Mucosa of descending colon (tissue), 3 donors: Measurements from ENCODE around the gene ZC3H7B. TPM values are rescaled to one million over a fixed set of nuclear protein-coding genes. Genes with fewer than 3 reads are reported as not detected.
A peak's percentile ranks its signal among the peaks of the same experiment; 100 is the strongest.

ENCODE experiments used
- ATAC-seq: fragments of 200-7000 bp; cut with Tn5 transposase; one replicate; pipeline ENCODE4 v1.9.1; 2020; ENCODE audit warnings: mild to moderate bottlenecking, moderate library complexity
- DNase-seq, 3 donors: peaks; one replicate each; pipeline ENCODE4 v3.0.0-alpha.2; 2020
- H3K36me3 ChIP-seq: fragments of 200-600 bp; one replicate; pipeline ENCODE4 v1.8.0; 2021; ENCODE audit warnings: low read depth, mild to moderate bottlenecking
- H3K4me1 ChIP-seq: fragments of 200-600 bp; one replicate; pipeline ENCODE4 v1.8.0; 2021; ENCODE audit warnings: low read depth, mild to moderate bottlenecking
- H3K4me3 ChIP-seq: fragments of 200-600 bp; one replicate; pipeline ENCODE4 v1.8.0; 2021; ENCODE audit warnings: mild to moderate bottlenecking
- H3K9me3 ChIP-seq: fragments of 200-600 bp; one replicate; pipeline ENCODE4 v1.8.0; 2021; ENCODE audit warnings: mild to moderate bottlenecking
- intact Hi-C, 2 donors: fragments of 100-400 bp; cut with DNase I in 1 of 2; cut with micrococcal nuclease in 1 of 2; formaldehyde crosslinking; loops; one replicate each; pipeline versions ENCODE4 v1.11.0 to v1.11.1; 2022; cut with DNase I, micrococcal nuclease
- total RNA-seq, 3 donors: library from RNA; stranded (reverse); fragmentation: NEBNext Ultra II Directional in 2 of 3; extraction: Animal tissue kit (Norgen Biotek cat#: 25700) in 2 of 3; gene quantifications; one replicate each; pipeline versions ENCODE4 v1.2.1 to v1.2.4, GENCODE V29; 2021 to 2023
- TF ChIP-seq, protein P1 (sequence below): fragments of 200-600 bp; IDR thresholded peaks from one replicate; pipeline ENCODE4 v1.8.0; 2022; ENCODE audit warnings: antibody characterized with exemption, mild to moderate bottlenecking
- donor health status: DM: no; HTN: no; CAD: no; lungs with moderate emphysema.
- donor health status: DM: no; HTN: no; CAD: no.
- donor health status: DM: no; HTN: yes; CAD: no.

Gene ZC3H7B
- total RNA-seq, 3 donors from 2014 or later, result 37.8 to 57.5 (median 39.3) TPM

DNA sequence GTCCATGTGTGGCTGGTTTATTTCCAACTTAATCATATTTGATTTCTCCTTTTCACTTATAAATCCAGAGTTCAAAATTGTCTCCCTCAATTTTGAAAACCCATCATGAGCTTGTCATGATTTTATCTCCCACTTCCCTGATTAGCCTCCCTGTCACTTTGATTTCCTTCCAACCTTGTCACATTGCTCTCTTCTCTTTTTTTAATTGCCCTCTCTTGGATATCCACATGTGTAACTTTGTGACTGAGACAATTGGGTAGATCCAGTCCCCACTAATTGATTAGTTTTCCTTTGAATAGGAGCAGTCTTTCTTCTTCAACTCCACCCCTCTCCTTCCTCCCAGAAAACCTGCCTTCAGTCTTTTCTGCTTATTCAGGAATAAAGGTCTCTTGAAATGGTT, 82.8 kb downstream of the ZC3H7B start:
- ATAC-seq, result no peak
- no peaks in the 10 kb centered on the region for H3K9me3 ChIP-seq
- TF ChIP-seq, protein P1, sequence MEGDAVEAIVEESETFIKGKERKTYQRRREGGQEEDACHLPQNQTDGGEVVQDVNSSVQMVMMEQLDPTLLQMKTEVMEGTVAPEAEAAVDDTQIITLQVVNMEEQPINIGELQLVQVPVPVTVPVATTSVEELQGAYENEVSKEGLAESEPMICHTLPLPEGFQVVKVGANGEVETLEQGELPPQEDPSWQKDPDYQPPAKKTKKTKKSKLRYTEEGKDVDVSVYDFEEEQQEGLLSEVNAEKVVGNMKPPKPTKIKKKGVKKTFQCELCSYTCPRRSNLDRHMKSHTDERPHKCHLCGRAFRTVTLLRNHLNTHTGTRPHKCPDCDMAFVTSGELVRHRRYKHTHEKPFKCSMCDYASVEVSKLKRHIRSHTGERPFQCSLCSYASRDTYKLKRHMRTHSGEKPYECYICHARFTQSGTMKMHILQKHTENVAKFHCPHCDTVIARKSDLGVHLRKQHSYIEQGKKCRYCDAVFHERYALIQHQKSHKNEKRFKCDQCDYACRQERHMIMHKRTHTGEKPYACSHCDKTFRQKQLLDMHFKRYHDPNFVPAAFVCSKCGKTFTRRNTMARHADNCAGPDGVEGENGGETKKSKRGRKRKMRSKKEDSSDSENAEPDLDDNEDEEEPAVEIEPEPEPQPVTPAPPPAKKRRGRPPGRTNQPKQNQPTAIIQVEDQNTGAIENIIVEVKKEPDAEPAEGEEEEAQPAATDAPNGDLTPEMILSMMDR, result no peak
- DNase-seq, result no peak
- intact Hi-C loops, result no loop called here
- peaks cover 25% of the 10 kb centered on the region for H3K4me1 ChIP-seq
- H3K36me3 ChIP-seq, result peaks cover 12% of the 10 kb centered on the region
- H3K4me3 ChIP-seq, result no peak overlapping the region

DNA sequence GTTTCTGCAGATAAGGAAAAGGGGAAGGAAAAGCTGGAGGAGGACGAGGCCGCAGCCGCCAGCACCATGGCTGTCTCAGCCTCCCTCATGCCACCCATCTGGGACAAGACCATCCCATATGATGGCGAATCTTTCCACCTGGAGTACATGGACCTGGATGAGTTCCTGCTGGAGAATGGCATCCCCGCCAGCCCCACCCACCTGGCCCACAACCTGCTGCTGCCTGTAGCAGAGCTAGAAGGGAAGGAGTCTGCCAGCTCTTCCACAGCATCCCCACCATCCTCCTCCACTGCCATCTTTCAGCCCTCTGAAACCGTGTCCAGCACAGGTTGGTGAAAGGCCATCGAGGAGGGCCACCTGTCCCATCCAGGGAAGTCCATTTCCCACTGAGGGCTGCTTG, 86.0 kb downstream of the ZC3H7B start:
- H3K9me3 ChIP-seq, result no peaks in the 10 kb centered on the region
- no peak overlapping the region for H3K4me3 ChIP-seq
- ATAC-seq (no peak), DNase-seq (no peak)
- peaks cover 17% of the 10 kb centered on the region for H3K4me1 ChIP-seq
- TF ChIP-seq, protein P1, result no peak
- H3K36me3 ChIP-seq, result peaks cover 12% of the 10 kb centered on the region
- intact Hi-C loops, result no loop called here

DNA sequence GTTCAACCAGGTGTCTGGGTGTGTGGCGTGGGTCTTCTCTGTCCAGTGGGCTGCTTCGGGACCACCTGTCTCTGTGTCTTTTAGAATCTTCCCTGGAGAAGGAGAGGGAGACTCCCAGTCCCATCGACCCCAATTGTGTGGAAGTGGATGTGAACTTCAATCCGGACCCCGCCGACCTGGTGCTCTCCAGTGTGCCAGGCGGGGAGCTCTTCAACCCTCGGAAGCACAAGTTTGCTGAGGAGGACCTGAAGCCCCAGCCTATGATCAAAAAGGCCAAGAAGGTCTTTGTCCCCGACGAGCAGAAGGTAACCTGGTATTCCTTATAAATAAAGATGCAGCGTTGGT, 92.7 kb downstream of the ZC3H7B start:
- Histone ChIP-seq H3K4me3 (no peak overlapping the region), H3K36me3 (peaks cover 1% of the 10 kb centered on the region), H3K4me1 (peaks cover 10% of the 10 kb centered on the region), H3K9me3 (no peaks in the 10 kb centered on the region)
- TF ChIP-seq, protein P1, result no peak
- DNase-seq (no peak), ATAC-seq (no peak)
- intact Hi-C loops, result no loop called here

DNA sequence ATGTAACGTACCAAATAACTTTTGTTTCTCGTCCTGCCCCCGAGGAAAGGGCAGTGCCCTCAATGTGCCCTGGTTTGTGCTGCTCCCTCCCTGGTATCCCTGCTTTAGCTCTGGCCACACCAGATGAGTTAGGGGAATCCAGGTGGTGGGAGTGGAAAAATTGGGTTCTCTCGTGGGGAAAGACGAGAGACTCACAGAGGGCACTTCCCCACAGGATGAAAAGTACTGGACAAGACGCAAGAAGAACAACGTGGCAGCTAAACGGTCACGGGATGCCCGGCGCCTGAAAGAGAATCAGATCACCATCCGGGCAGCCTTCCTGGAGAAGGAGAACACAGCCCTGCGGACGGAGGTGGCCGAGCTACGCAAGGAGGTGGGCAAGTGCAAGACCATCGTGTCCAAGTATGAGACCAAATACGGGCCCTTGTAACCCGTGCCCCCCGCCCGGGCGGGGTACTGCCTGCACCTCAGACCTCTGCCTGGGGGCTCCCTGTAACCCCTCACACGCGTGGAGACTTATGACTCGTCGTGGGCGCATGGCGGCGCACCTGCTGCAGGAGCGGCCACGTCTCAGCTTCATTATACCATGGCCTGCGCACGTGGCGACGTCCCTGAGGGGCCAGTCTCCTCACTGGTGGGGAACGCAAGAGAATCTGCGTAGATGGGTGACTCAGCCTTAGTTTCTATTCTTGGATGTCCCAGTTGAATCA, 94.4 kb downstream of the ZC3H7B start:
- intact Hi-C loops, result no loop called here

DNA sequence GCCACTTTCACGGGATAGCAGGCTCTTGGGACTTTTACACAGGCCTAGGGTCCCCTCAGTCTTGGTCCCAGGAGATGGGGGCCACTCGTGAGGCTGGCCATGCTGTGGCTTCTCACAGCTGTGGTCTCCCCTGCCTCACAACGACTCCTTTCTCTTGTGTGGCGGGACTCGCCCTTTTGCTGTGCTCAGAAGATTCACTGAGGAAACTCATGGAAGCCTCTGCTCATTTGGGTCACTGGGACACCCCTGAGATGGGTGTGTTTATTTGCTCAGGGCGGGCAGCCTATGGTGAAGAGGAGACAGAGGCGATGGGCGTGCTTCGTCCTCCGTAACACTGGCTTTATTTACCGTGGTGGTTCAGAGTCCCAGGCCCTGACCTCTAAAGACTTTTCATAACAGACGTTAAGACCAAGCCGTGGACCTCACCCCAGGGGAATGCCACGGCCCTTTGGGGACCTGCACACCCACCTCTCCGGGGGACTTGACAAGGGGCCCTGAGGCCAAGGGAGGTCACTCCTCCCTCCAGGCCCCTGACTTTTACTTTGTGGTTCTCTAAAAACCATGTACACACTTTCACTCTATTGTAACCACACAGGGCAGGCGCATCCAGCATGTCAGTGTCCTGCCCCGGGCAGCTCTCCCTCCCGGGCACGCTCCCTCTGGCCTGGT, 96.0 kb downstream of the ZC3H7B start:
- H3K4me1 ChIP-seq, result peaks cover 17% of the 10 kb centered on the region
- H3K4me3 ChIP-seq, result no peak overlapping the region
- intact Hi-C loops, result no loop called here
- DNase-seq (peak; percentile 71 to 83 (median 72)), ATAC-seq (peak; percentile 91)
- H3K9me3 ChIP-seq, result no peaks in the 10 kb centered on the region
- H3K36me3 ChIP-seq, result no peaks in the 10 kb centered on the region
- TF ChIP-seq, protein P1, result no peak

More for the DNA sequence above, 94.4 kb downstream of the ZC3H7B start:
- TF ChIP-seq, protein P1, result no peak
- ATAC-seq (no peak), DNase-seq (no peak)
- Histone ChIP-seq H3K36me3 (no peaks in the 10 kb centered on the region), H3K9me3 (no peaks in the 10 kb centered on the region), H3K4me1 (peaks cover 10% of the 10 kb centered on the region), H3K4me3 (no peak overlapping the region)
